T1000 (cell line): ENCODE measurements around the gene PCF11.
"Not testable (repeated sequence)": the region's sequence is repeated elsewhere in the genome, so short reads cannot be mapped to it uniquely, and the experiment has no call there.

ENCODE experiments used
- DNase-seq: peaks from one replicate; lab custom pipeline; 2025; ENCODE audit warnings: mixed read lengths; lab: John Stamatoyannopoulos, UW

The PCF11 gene

GRCh38 chr11:83156996-83157593, at the start of gene PCF11:
Gene PCF11, plus strand, starts transcription at chr11:83157131. Its CDS starts 309 bp downstream, at chr11:83157440.
- DNase-seq: no peak

- no peak for DNase-seq
These were observed 44.0 kb upstream of the PCF11 start for GRCh38 chr11:83112886-83113285.

- DNase-seq: no peak
These were observed 41.9 kb upstream of the PCF11 start for GRCh38 chr11:83115026-83115425.

GRCh38 chr11:83115551-83115950, 41.4 kb upstream of the PCF11 start:
- DNase-seq: no peak

GRCh38 chr11:83116015-83116641, 40.8 kb upstream of the PCF11 start:
- no peak for DNase-seq

GRCh38 chr11:83118814-83119213, 38.1 kb upstream of the PCF11 start:
- DNase-seq: no peak

GRCh38 chr11:83119216-83119615, 37.7 kb upstream of the PCF11 start:
- DNase-seq: no peak

- no peak for DNase-seq
These were observed 36.6 kb upstream of the PCF11 start for GRCh38 chr11:83120327-83120726.

- no peak for DNase-seq
These were observed 34.9 kb upstream of the PCF11 start for GRCh38 chr11:83122050-83122449.

GRCh38 chr11:83122766-83123165, 34.2 kb upstream of the PCF11 start:
- DNase-seq: no peak

GRCh38 chr11:83124636-83125424, 32.1 kb upstream of the PCF11 start:
- DNase-seq: no peak

- DNase-seq: no peak
These were observed 31.4 kb upstream of the PCF11 start for GRCh38 chr11:83125577-83125976.

- DNase-seq: no peak
These were observed 29.7 kb upstream of the PCF11 start for GRCh38 chr11:83127310-83127637.

GRCh38 chr11:83132191-83132590, 24.7 kb upstream of the PCF11 start:
- DNase-seq: no peak

GRCh38 chr11:83133266-83133665, 23.7 kb upstream of the PCF11 start:
- not testable (repeated sequence) for DNase-seq

GRCh38 chr11:83139310-83139709, 17.6 kb upstream of the PCF11 start:
- DNase-seq: no peak

GRCh38 chr11:83140691-83141455, 16.1 kb upstream of the PCF11 start:
- DNase-seq: no peak

- no peak for DNase-seq
These were observed 9.0 kb upstream of the PCF11 start for GRCh38 chr11:83147895-83148294.

- DNase-seq: no peak
These were observed 6.5 kb upstream of the PCF11 start for GRCh38 chr11:83150450-83150849.

- no peak for DNase-seq
These were observed 5.5 kb upstream of the PCF11 start for GRCh38 chr11:83151274-83151977.

- DNase-seq: no peak
These were observed 4.7 kb upstream of the PCF11 start for GRCh38 chr11:83152264-83152663.

GRCh38 chr11:83153764-83154163, 3.2 kb upstream of the PCF11 start:
- DNase-seq: no peak
